NCI-H524 treated with DMSO at 0.1 percent for 48 hours (cell line): ENCODE measurements around the gene FOXP1.

Source experiments
- DNase-seq: peaks from one replicate; lab custom pipeline; 2025; lab: John Stamatoyannopoulos, UW

Gene FOXP1

DNA sequence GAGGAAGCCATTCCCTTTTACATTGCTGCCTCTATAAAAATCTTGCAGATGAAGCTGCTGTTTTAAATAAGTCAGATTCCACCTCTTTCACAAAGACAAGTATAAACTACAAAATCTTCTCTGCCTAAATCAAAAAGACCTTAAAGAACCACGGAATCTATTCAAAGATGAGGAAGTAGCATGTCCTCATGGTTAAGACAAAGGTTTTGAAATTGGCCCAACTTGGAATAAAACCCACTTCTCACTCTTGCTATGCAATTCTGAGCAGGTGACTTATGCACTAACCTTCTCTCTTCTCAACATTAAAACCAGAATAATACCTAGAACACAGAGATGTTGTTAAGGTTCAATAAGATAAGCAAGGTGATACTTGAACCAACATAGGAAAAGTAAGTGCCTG is 97.6 kb downstream of the FOXP1 start:
- no peak for DNase-seq

DNA sequence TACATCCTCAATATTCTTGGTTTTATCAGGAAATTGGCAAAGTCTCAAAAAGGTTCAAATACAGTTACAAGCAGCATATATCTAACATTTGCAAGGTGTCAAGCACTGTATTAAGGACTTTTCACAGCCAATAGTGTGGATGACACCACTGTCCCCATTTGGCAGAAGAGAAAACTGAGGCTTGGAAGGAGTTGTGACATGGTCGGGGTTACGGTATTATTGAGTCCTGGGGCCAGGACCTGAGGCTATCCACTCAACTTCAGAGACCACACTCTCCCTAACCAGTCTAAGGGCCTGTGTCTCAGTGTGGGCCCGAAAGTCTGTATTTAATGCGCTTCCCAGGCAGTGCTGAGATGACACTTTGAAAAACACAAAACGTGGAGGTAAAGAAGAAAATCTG is 99.1 kb downstream of the FOXP1 start:
- DNase-seq: no peak

DNA sequence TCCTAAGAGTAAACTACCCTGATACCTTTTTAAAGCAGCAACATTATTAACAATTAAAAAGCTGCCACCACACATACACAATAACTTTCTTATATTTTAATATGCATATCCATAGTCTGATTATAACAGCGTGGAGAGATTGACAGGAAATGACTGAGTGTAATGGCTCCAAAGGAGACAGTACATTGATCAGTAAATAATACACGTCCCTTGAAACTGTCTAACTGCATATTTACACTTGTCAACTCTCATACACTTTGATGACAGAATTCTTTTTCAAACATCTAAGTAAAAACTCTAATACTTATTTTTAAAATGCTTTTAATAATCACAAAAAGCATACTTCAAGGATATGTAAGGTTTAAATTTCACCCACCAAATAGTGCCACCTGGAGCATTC is 99.5 kb downstream of the FOXP1 start:
- DNase-seq: no peak

DNA sequence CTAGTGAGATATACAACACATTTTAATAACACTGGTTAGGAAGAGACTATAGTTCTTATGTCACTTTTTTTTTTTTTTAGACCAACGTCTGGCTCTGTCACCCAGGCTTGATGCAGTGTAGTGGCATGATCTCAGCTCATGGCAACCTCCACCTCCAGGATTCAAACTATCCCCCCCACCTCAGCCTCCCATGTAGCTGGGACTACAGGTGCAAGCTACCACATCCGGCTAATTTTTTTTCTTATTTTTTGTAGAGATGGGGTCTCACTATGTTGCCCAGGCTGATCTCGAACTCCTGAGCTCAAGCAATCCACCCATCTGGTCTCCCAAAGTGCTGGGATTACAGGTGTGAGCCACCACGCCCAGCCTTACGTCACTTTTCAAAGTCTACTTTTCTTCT is 100.8 kb downstream of the FOXP1 start:
- no peak for DNase-seq

DNA sequence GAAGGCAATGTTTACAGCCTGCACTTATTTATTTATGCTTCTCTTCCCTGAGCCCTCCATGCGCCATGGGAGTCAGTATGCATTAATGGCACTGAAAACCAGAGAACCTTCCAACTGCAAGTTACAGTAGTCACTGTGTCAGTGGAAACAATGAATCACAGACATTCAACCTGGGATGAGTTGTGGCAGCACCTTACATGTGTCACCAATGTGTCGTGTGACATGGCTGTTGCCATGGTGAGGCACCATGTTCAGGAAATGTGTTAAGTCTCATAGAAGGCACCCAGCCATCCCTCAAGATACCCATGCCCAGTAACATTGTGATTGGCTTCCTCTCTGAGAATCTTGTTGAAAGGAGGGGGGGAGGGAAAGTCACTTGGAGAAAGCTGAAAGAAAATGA is 105.0 kb downstream of the FOXP1 start:
- no peak for DNase-seq

DNA sequence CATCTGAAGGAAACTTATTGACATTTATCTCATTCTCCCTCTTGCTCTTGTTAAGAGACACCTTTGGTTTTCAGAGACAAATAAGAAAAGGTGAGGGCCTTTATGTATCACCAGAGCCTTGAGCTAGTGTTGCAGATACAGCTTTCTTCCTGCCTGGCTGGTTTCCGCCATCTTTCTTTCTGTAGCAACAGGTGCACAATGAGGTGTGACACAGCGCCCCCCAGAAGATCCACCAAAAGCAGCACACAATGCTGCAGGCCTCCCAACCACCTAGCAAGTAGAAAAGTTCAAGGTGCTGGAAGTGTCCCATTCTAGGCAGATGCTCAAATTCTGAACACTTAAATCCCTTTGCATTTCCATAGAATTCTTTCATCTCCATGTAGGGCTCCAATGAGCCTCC is 106.6 kb downstream of the FOXP1 start:
- DNase-seq: no peak

DNA sequence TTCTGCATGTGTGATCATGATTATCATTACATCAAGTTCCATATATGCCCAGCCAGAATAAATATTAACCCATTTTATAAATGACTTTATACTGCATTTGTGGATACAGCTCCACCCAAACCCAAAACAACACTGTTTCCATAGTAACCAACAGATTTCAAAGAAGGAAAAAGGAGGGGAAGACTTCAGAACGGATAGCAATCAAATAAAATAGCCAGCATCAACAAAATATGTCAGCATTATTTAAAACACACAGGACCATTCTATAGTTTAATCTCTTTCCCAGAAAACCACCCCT is 114.4 kb downstream of the FOXP1 start:
- DNase-seq: no peak

DNA sequence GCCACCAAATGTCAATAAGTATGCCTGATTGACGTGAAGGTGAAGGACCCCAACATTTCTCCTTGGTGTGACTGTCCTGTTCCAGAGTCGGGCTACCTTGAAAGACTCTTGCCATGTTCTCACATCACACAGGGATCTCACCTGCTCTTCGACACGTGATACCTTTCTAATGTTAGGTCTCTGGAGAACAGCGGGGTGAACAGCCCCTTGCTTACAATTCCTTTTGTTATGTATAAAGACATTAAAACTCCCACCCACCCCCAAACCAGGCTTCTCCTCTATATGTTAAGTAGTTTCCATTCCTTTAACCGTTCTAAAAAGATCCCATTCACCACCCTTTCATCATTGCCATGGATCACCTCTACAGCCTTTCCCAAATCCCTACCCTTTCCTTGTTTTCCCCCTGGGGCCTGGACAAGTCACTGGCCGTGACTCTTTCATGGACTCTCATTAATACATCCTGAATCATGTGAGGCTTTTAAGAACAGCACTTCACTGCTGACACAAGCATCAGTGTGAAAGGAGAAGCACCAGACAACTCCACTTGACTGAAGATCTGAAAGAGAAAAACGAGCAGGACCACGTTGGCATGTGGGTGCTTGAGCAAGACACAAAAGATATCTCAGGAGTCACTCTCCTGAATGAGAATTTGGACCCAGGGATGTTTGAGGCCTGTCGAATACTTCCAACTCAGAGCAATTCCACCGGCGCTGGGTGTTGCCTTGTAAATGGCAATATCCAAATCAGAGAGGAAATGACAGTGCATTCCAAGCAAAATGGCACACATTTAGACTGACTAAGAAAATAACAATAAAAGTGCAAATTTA is 115.0 kb downstream of the FOXP1 start:
- DNase-seq: no peak

DNA sequence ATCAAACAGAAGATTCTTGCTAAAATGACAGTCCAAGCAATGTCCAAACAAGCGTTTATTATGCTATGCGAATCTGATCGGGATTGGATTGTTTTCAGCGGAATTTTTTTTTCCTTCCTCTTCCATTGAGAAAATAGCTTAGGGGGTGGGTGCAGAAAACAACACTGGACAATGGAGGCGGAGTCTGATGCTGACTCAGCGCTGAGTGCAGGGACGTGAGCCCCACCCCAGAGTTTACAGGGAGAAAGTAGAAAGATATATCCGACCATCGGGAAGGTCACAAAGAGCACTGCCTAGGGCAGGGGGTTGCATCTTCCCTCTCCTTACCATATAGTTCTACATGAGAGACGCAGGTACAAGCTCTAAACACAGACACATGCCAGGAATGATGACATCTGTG is 117.0 kb downstream of the FOXP1 start:
- DNase-seq: no peak

DNA sequence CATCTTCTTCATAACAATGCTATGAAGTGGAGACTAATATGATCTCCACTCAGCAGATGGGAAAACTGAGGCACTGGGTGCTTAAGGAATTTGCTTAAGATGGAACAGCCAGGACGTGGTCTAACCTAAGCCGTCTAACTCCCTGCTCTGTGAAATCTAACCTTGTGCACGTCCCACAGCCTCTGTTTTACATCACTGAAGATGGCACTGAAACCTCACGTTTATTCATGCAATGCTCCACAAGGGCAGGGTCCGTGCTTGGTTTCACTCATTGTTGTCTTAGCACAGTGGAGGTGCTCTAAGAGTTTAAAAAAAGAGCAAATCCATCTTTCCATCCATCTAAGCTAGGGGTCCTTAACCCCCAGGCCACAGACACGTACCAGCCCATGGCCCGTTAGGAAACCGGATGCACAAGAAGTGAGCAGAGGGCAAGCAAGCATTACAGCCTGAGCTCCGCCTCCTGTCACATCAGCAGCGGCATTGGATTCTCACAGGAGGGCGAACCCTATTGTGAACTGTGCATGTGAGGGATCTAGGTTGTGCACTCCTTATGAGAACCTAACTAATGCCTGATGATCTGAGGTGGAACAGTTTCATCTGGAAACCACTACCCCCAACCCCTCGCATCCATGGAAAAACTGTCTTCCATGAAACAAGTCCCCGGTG is 118.0 kb downstream of the FOXP1 start:
- DNase-seq: no peak

DNA sequence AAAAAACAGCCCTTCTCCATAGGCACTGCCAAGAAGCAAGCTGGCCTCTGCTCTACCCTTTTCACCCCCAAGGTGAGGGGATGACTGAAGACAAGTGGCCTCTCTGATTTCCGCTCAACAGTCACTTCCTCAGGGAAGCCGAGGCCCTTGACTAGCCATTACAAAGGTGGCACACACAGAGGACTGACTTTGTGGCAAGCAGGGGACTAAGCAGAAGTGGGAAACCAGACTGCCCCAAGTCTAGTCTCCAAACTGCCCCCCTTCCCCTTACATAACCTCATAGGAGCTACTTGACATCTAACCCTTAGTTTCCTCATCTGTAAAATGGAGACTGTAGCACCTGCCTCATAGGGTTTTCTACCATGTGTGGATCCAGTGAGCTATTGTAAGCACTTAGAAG is 118.9 kb downstream of the FOXP1 start:
- no peak for DNase-seq

DNA sequence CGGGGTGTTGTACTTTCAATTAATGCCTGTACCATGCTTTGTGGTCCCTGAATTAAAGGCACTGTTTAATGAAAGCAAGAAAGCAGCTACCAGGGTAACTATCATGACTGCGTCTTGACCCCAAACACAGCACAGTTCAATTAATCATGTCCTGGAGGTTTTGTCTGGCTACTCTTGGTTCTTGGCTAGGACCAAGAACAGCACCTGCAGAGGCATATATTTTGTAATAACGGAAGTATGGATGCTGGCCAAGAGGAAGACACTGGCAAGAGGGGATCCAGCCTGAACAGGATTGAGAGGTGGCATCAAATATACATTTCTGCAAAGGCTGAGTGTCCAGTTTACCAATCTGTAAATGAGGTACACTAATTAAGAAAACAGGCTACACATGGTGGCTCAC is 119.9 kb downstream of the FOXP1 start:
- DNase-seq: no peak

DNA sequence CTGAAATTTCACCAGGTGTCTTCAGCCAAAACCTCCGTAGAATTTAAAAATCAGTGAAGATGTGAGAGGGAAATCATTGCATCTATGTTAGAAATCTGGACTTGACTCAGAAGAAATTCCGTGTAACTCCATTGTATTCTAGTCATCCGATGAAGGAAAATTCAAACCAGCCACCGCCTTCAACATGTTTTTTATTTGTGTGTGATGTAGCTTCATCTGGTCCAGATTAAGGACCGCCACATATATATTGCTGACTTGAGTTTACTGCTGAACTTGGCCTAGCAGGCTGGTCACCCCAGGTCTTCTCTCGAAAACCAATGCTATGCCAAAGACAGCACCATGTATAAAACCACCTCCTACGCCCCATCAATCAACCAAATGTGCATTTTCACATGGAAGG is 120.9 kb downstream of the FOXP1 start:
- no peak for DNase-seq

DNA sequence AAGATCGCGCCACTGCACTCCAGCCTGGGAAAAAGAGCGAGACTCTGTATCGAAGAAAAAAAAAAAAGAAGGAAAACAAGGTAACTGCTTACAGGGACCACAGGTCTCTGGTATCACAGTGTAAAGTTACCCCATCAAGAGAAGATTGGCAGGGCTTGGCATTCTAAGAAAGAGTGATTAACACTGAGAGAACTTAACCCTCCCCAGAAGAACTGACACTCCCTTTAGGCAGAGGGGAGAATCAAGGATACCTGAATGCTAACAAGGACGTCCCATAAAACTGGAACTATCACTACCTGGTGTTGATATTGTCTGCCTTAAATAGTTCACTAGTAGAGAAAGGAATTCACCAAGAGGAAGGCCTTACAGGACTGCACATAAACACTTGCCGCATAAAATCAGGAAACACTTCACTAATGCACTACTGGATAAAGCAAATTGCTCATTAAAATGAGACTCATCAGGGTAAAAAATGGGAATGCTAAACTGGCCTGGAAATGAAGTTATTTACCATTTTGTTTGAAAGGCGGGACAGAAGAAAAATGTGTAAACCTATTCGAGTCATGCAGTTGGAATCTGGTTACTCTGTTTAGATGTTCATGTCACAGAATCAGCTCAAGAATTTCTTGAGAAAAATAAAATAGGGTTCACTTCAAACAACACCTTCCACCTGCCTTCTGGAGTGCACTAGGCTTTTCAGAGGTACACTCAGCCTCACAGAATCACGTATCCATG is 121.6 kb downstream of the FOXP1 start:
- no peak for DNase-seq

DNA sequence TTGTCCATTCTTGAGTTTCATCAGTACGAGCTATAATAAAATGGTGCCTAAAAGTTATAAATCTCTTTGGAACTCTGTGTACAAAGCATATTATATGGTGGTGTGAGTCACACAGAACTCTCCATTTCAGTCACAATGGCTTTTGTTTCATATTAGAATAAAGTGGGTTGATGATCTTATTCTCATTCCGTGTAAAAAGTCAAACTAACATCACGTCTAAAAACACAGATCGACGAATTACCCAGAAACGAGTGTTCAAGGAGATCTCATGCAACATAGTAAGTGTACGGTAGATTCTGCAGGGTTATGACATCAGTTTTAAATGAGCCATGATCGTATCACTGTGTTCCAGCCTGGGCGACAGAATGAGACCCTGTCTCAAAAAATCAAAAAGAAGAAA is 122.4 kb downstream of the FOXP1 start:
- DNase-seq: no peak

DNA sequence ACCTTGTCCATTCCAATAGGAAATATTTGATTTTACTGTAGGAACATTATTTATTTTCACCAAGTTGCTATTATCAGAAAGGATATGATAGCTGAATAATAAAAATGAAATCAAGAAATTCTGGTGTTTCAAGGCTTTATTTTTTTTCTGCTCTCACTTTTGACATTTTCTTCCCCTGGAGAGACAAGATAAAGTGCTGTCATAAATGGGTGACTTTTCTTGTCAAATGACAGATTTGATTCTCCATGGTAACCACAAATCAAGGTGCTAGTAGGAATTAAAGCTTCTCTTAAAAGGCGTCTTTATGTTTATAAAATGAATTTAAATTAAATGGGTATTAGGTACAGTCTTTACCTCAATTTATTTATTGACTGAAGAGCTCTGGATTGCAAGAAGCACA is 124.6 kb downstream of the FOXP1 start:
- DNase-seq: no peak

DNA sequence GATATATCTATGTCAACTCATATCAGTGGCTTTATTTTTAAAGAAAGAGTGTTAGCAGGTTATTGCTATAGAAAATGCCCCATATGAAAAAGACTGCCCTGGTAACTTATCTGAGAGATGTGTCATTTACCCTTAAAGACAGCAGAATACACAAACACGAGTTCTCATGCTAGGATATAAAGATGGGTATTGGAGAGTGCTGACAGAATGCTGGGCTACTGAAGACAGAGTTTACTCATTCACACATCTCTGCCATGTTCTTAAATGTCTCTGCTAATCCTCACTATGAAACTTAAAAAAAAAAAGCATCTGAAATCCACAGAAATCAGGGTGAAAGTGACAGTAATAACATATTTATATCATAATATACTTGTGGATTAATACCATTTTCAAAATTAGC is 126.7 kb downstream of the FOXP1 start:
- DNase-seq: no peak

DNA sequence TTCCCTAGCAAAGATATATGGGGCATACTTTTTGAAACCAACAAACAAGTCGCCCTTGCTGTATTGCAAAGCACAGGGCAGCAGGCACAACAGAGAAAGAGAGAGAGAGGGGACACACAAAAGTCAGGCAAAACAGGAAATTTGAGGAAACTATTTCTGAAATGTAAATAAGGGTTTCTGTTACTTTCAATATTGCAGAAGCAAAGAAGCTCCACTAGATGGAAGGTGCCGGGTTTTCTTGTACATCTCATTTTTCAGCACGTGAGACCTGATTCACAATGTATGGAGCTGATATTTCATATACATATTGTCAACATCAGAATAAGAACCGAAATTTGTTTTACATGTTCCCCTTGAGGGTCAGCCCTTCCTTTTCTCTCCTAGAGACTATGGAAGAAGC is 127.4 kb downstream of the FOXP1 start:
- DNase-seq: no peak

DNA sequence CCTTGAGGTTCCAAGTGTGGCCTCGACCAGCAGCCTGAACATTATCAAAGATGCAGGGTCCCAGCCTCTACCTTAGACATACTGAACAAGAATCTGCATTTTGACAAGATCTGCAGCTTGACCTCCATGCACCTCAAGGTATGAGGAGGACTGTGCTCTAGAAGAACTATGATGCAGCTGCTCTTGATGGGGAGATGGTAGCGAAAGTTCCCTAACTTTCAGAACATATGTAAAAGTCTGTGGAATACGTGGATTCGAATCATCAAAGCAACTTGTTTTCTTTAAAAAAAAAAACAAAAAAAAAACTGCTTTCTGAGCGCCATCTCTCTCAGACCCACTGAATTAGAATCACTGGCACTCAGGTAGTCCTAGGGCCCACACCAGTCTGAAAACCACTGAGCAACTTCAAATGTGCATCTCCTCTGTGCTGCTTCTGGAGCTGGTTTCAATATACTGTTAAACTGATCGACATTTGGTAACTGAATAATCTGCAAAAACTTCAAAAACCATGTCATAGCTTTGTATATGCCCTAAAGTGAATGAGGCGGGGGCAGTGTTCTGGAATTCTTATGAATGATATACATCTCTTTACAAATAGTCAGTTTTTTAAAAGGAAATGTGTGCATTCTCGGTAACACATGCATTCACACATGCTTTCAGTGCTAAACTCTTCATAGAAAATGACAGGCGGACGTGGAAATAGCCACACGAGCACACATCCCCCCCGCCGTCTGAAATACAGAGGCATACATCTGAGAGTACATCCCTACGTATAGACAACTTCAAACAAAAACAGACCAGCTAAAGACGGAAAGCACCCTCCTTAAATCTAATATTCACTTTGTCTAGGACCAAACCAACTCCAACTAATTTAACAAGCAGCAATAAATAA is 128.8 kb downstream of the FOXP1 start:
- no peak for DNase-seq

DNA sequence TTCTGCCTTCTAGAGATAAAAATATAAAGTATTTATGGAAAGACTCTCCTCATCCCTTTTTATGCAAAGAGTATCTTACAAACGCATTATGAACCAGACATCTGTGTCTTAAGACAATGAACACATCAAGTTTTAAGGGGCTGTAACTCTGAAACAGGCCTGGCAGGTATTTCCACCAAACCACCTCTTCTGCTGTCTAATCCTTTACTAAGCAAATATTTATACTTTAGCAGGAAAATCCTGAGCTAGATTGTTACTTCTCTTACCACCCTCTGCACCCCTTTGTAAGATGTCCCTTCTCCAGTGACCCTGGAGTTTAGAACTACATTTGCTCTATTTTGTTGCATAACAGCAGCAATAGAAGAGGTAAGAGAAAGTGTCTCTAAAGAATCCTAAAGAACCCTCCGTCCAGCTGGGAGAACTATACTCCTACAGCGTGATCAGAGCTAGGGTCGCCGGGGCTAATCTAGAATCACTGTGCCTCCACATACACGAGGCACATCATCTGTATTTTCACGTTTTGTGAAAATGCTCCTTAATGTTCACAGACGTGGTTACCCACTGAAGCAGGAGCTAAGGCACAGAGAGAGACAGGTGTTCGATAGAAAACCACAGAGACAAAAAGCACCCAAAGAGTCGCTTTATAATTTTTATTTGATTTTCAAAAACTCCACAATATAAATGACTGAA is 129.6 kb downstream of the FOXP1 start:
- DNase-seq: no peak

DNA sequence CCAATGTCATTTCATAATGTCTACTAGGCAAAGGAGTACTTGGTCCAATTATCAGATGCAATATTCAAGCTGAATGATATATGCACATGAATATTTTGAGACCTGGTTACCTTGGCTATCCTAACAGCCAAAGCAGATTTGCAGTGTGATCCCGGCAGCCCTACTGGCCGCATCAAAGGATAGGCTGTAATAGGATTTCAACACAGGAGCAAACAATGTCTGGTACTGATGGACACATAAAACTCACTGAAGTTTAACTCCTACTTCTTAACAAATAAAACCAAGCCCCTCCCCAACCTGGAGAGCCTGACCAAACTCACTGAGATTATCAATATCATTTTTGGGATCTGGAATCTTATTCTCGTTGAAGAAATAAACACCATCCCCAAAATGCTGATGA is 130.2 kb downstream of the FOXP1 start:
- DNase-seq: no peak

DNA sequence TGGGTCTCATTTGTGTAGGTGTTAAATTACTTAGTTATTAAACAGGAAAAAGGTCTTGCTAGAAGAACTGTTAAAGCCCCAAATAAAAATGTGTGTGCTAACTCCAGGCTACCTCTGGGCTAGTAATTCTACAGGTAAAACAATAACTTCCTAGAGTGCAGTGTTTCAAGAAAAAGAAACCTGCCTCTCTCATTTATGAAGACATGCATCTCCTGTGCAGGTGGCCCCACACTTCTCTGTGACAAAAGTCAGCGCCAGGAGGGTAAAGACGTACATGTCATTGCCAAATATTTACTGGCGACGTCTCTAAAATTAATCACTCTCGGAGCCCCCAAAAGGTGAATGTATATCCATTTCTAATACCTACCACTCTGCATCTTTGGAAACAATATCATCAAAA is 131.7 kb downstream of the FOXP1 start:
- no peak for DNase-seq
